Liver (tissue), 3 donors: ENCODE data around the gene DOCK10.

Experiments
- EGR1 ChIP-seq, 2 donors: IDR thresholded peaks; 2 replicates each; pipeline ENCODE4 v1.6.1; 2016 to 2018; ENCODE audit warnings: antibody characterized with exemption in 2 of 2, low read depth in 2 of 2
- GABPA ChIP-seq, 2 donors: IDR thresholded peaks in 1 of 2; conservative IDR thresholded peaks in 1 of 2; 2 replicates each; pipeline ENCODE4 v1.6.1; 2016; ENCODE audit warnings: antibody characterized with exemption in 2 of 2, mild to moderate bottlenecking in 1 of 2, moderate library complexity in 1 of 2
- JUND ChIP-seq, 2 donors: IDR thresholded peaks; 2 replicates each; pipeline ENCODE4 v1.6.1; 2016; ENCODE audit warnings: antibody characterized with exemption in 2 of 2
- RAD21 ChIP-seq, 2 donors: IDR thresholded peaks; 2 replicates each; pipeline ENCODE4 v1.6.1; 2016; ENCODE audit warnings: antibody characterized with exemption in 2 of 2, mild to moderate bottlenecking in 2 of 2
- RXRA ChIP-seq, 2 donors: IDR thresholded peaks; 2 replicates each; pipeline ENCODE4 v1.6.1; 2017 to 2018; ENCODE audit warnings: antibody characterized with exemption in 2 of 2, mild to moderate bottlenecking in 1 of 2
- SP1 ChIP-seq: IDR thresholded peaks from 2 replicates; pipeline ENCODE4 v1.6.1; 2018; ENCODE audit warnings: antibody characterized with exemption, mild to moderate bottlenecking
- YY1 ChIP-seq: IDR thresholded peaks from 2 replicates; pipeline ENCODE4 v1.6.1; 2016; ENCODE audit warnings: antibody characterized with exemption, mild to moderate bottlenecking
- TF ChIP-seq, protein P1 (sequence below): fragments of 150-350 bp; IDR thresholded peaks from 2 replicates; pipeline ENCODE4 v1.5.1; 2017; ENCODE audit warnings: improper control_type of control experiment, low read depth, low read length; ENCODE audit not compliant: missing input control
- TF ChIP-seq, protein P2 (sequence below): IDR thresholded peaks from 2 replicates; pipeline ENCODE4 v1.6.1; 2016; ENCODE audit warnings: antibody characterized with exemption, mild to moderate bottlenecking
- TF ChIP-seq, protein P3 (sequence below): IDR thresholded peaks from 2 replicates; pipeline ENCODE4 v1.6.1; 2016; ENCODE audit warnings: antibody characterized with exemption
- donor health status: healthy.
- donor health status: healthy.

- TF ChIP-seq, protein P1, sequence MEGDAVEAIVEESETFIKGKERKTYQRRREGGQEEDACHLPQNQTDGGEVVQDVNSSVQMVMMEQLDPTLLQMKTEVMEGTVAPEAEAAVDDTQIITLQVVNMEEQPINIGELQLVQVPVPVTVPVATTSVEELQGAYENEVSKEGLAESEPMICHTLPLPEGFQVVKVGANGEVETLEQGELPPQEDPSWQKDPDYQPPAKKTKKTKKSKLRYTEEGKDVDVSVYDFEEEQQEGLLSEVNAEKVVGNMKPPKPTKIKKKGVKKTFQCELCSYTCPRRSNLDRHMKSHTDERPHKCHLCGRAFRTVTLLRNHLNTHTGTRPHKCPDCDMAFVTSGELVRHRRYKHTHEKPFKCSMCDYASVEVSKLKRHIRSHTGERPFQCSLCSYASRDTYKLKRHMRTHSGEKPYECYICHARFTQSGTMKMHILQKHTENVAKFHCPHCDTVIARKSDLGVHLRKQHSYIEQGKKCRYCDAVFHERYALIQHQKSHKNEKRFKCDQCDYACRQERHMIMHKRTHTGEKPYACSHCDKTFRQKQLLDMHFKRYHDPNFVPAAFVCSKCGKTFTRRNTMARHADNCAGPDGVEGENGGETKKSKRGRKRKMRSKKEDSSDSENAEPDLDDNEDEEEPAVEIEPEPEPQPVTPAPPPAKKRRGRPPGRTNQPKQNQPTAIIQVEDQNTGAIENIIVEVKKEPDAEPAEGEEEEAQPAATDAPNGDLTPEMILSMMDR = no peak
- TF ChIP-seq JUND (IDR thresholded peaks at IDR 0.05) = no peak
- TF ChIP-seq YY1 = no peak
- no peak for TF ChIP-seq SP1
- no peak for TF ChIP-seq GABPA (IDR thresholded peaks at IDR 0.05 in 1 of 2, conservative IDR thresholded peaks at IDR 0.05 in 1 of 2)
- no peak for TF ChIP-seq EGR1 (IDR thresholded peaks at IDR 0.05; ENCODE audit: low read depth in 2 of 2)
- TF ChIP-seq, protein P2, sequence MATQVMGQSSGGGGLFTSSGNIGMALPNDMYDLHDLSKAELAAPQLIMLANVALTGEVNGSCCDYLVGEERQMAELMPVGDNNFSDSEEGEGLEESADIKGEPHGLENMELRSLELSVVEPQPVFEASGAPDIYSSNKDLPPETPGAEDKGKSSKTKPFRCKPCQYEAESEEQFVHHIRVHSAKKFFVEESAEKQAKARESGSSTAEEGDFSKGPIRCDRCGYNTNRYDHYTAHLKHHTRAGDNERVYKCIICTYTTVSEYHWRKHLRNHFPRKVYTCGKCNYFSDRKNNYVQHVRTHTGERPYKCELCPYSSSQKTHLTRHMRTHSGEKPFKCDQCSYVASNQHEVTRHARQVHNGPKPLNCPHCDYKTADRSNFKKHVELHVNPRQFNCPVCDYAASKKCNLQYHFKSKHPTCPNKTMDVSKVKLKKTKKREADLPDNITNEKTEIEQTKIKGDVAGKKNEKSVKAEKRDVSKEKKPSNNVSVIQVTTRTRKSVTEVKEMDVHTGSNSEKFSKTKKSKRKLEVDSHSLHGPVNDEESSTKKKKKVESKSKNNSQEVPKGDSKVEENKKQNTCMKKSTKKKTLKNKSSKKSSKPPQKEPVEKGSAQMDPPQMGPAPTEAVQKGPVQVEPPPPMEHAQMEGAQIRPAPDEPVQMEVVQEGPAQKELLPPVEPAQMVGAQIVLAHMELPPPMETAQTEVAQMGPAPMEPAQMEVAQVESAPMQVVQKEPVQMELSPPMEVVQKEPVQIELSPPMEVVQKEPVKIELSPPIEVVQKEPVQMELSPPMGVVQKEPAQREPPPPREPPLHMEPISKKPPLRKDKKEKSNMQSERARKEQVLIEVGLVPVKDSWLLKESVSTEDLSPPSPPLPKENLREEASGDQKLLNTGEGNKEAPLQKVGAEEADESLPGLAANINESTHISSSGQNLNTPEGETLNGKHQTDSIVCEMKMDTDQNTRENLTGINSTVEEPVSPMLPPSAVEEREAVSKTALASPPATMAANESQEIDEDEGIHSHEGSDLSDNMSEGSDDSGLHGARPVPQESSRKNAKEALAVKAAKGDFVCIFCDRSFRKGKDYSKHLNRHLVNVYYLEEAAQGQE = no peak
- no peak for TF ChIP-seq RAD21 (IDR thresholded peaks at IDR 0.05)
- TF ChIP-seq, protein P3, sequence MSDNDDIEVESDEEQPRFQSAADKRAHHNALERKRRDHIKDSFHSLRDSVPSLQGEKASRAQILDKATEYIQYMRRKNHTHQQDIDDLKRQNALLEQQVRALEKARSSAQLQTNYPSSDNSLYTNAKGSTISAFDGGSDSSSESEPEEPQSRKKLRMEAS = no peak
- TF ChIP-seq RXRA (IDR thresholded peaks at IDR 0.05) = no peak
Measured at GRCh38 chr2:224969095-224969494, 73.2 kb downstream of the DOCK10 start.
